ENCODE results near the gene EYS.

EYS gene

GRCh38 chr6:65623566-65623965 lies 83.5 kb downstream of the EYS start:
- TF ChIP-seq CTCF (conservative IDR thresholded peaks at IDR 0.05; ENCODE audit: low read depth, low read length), result no peak
- Histone ChIP-seq H4K20me1 (ENCODE audit: insufficient read depth) (no peaks in the 10 kb centered on the region), H3K27me3 (ENCODE audit: insufficient read depth, low read depth) (no peaks in the 10 kb centered on the region)

GRCh38 chr6:65610746-65611145 lies 96.3 kb downstream of the EYS start:
- Histone ChIP-seq H4K20me1 (ENCODE audit: insufficient read depth) (no peaks in the 10 kb centered on the region), H3K9ac (no peak overlapping the region), H3K4me1 (ENCODE audit: low read depth, poor library complexity, severe bottlenecking) (no peaks in the 10 kb centered on the region), H3K79me2 (ENCODE audit: insufficient read depth, low read depth) (no peaks in the 10 kb centered on the region), H3K36me3 (ENCODE audit: insufficient read depth) (no peaks in the 10 kb centered on the region), H3K27me3 (ENCODE audit: insufficient read depth, low read depth) (no peaks in the 10 kb centered on the region), H3K27ac (no peak overlapping the region), H3K4me2 (no peak overlapping the region), H3K4me3 (IDR thresholded peaks at IDR 0.05; ENCODE audit: insufficient read depth, low read depth, low read length) (no peak overlapping the region), H2AFZ (ENCODE audit: low read depth) (no peak overlapping the region)
- no peak for TF ChIP-seq CTCF (conservative IDR thresholded peaks at IDR 0.05; ENCODE audit: low read depth, low read length)

More at GRCh38 chr6:65623566-65623965, 83.5 kb downstream of the EYS start:
- Histone ChIP-seq H2AFZ (ENCODE audit: low read depth) (no peak overlapping the region), H3K4me3 (IDR thresholded peaks at IDR 0.05; ENCODE audit: insufficient read depth, low read depth, low read length) (no peak overlapping the region), H3K9ac (no peak overlapping the region), H3K4me1 (ENCODE audit: low read depth, poor library complexity, severe bottlenecking) (no peaks in the 10 kb centered on the region), H3K79me2 (ENCODE audit: insufficient read depth, low read depth) (no peaks in the 10 kb centered on the region), H3K36me3 (ENCODE audit: insufficient read depth) (no peaks in the 10 kb centered on the region), H3K27ac (no peak overlapping the region), H3K4me2 (no peak overlapping the region)

DNA sequence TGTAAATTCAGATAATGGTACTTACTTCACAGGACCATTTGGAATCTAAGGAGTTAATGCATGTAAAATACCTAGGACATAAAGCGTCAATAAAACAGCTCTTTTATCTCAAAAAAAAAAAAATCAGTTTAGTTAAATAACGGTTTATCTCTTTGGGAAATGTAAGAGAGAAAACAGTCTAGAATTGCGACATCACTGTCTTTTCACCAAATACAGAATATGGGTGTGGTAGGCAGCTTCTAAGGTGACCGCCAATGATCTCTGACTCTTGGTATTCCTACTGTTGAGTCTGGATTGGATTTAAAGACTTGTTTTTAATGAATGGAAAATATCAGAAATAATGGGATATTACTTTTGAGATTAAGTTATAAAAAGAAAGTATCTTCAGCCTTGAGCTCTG lies 111.5 kb downstream of the EYS start:
- no peak overlapping the region for H3K9ac ChIP-seq
- no peak overlapping the region for H3K4me3 ChIP-seq (IDR thresholded peaks at IDR 0.05; ENCODE audit: insufficient read depth, low read depth, low read length)
- H3K36me3 ChIP-seq (ENCODE audit: insufficient read depth), result no peaks in the 10 kb centered on the region
- H4K20me1 ChIP-seq (ENCODE audit: insufficient read depth), result no peaks in the 10 kb centered on the region
- H3K27me3 ChIP-seq (ENCODE audit: insufficient read depth, low read depth), result no peaks in the 10 kb centered on the region
- no peaks in the 10 kb centered on the region for H3K4me1 ChIP-seq (ENCODE audit: low read depth, poor library complexity, severe bottlenecking)
- H3K4me2 ChIP-seq, result no peak overlapping the region
- no peak overlapping the region for H2AFZ ChIP-seq (ENCODE audit: low read depth)
- no peak for TF ChIP-seq CTCF (conservative IDR thresholded peaks at IDR 0.05; ENCODE audit: low read depth, low read length)
- no peak overlapping the region for H3K27ac ChIP-seq
- H3K79me2 ChIP-seq (ENCODE audit: insufficient read depth, low read depth), result no peaks in the 10 kb centered on the region

DNA sequence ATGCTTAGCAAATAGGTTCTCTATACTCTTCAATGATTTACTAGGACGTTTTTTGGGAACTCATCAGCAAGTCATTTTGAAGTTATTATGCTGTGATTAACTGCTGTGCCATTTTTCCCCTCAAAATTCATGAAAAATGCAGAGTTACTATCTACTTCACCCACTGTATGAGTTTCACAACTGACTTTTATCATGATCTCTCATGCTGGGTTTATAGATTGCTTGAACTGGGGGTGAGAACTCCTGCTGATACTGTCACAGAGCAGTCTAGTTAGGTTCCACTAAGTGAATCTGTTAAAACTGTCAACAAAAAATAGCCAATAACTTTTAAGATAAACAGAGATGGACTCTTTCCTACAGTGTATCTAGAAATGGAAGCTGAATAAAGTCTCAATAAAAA lies 136.7 kb downstream of the EYS start:
- Histone ChIP-seq H3K4me3 (IDR thresholded peaks at IDR 0.05; ENCODE audit: insufficient read depth, low read depth, low read length) (no peak overlapping the region), H3K27ac (no peak overlapping the region), H2AFZ (ENCODE audit: low read depth) (no peak overlapping the region), H3K4me1 (ENCODE audit: low read depth, poor library complexity, severe bottlenecking) (no peaks in the 10 kb centered on the region), H3K27me3 (ENCODE audit: insufficient read depth, low read depth) (no peaks in the 10 kb centered on the region), H3K4me2 (no peak overlapping the region), H3K79me2 (ENCODE audit: insufficient read depth, low read depth) (no peaks in the 10 kb centered on the region), H3K9ac (no peak overlapping the region), H4K20me1 (ENCODE audit: insufficient read depth) (no peaks in the 10 kb centered on the region), H3K36me3 (ENCODE audit: insufficient read depth) (no peaks in the 10 kb centered on the region)
- TF ChIP-seq CTCF (conservative IDR thresholded peaks at IDR 0.05; ENCODE audit: low read depth, low read length), result no peak
